Activated CD4-positive, alpha-beta T cell treated with anti-CD3 and anti-CD28 coated beads, Interleukin-2, amount 50 U/mL, for 16 hours (primary cell): ENCODE measurements around the gene PRMT3.
A peak's percentile ranks its signal among the peaks of the same experiment; 100 is the strongest.
"Not testable (repeated sequence)": the region's sequence is repeated elsewhere in the genome, so short reads cannot be mapped to it uniquely, and the experiment has no call there.

ENCODE experiments used
- DNase-seq: peaks from one replicate; pipeline ENCODE4 v3.0.0-alpha.2; 2020

PRMT3 gene

GRCh38 chr11:20387261-20388095 lies at the start of gene PRMT3:
Gene PRMT3 (plus strand): TSS chr11:20387716. CDS start chr11:20387747, 31 bp downstream.
- DNase-seq = peak; percentile 97

- no peak for DNase-seq
Measured at GRCh38 chr11:20342347-20343141, 45.0 kb upstream of the PRMT3 start.

DNA sequence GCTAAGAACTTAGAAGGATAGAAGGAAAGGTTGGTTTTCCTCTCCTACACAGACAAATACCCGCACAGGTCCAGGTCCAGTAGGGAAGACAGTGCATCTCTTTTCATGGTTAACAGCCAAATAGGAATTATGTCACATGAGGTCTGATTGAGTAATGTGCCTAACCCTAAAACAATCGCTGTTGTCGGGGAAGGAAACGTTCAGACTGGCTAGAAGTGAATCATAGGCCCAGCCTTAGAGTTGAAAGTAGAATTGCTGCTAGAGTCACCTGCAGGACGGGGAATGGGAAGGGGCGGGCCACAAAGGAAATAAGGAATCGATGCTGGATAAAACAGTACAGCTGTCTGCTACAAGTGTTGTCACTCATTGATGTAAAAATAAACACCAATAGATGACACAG lies 36.4 kb upstream of the PRMT3 start:
- DNase-seq = no peak

DNA sequence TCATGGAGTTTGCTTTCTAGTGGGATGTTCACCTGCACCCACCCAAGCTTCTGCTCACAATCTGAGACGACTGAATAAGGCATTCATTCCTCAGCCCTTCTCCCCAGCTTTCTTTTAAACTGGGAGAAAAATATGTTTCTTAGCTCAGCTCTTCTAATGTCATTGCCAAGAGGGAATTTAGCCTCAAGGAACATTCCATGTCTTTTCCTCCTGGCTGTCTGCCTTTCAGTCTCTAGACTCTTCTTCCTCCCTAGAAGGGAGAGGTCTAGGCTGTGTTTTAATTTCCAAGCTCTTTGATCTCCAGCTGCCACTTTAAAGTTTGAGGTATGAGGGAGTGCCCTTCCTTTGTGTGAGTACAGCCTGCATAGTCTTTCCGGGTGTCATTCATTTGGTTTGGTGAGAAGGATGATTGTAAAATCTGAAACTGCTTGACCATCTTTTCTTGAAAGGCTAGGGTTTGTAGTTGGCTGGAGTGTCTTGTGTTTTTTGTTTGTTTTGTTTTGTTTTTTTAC lies 35.7 kb upstream of the PRMT3 start:
- DNase-seq = no peak

- peak; percentile 33 for DNase-seq
Measured at GRCh38 chr11:20353829-20354434, 33.6 kb upstream of the PRMT3 start.

- DNase-seq = peak; percentile 49
Measured at GRCh38 chr11:20355221-20356219, 32.0 kb upstream of the PRMT3 start.

DNA sequence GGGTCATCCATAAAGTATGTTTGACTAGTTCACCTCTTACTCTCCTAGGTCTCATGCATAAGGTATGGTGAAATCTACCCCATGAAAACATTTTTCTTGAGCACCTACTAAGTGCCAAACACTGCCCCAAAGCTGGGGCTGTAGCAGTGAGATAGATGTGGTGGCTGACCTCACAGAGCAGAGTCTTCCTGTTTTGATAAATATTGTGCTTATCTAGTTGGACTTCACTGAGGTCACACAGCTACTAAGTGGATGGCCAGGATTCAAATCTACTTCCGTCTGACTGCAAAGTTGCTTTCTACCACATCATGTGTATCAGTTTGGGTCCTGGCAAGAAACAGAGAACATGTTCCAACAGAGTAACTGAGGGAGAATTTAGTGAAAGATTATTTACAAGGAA lies 30.4 kb upstream of the PRMT3 start:
- no peak for DNase-seq

GRCh38 chr11:20360650-20361049 lies 26.9 kb upstream of the PRMT3 start:
- peak; percentile 55 for DNase-seq

DNA sequence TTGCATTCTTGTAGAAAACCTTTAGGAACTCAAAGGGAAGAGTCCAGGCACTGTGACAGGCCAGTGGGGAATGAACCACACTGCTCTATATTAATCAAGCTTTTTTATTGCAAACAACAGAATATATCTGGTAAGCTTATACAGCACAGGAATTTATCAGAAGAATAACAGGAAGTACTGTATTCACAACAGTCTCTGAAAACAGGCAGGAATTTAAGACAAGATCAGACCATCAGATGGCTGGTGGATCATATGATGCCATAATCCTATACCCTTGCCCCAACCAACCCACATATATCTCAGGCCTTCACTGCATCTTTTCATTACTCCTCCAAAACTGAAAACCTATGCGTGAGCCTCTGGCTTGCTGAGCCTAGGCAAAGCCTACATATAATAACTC lies 25.0 kb upstream of the PRMT3 start:
- no peak for DNase-seq

GRCh38 chr11:20363149-20363499 lies 24.4 kb upstream of the PRMT3 start:
- no peak for DNase-seq

GRCh38 chr11:20363500-20364340 lies 23.8 kb upstream of the PRMT3 start, which contains the start of gene HTATIP2:
Gene HTATIP2 (plus strand): TSS chr11:20363714. CDS start chr11:20364238, 524 bp downstream.
- peak; percentile 79 for DNase-seq

DNA sequence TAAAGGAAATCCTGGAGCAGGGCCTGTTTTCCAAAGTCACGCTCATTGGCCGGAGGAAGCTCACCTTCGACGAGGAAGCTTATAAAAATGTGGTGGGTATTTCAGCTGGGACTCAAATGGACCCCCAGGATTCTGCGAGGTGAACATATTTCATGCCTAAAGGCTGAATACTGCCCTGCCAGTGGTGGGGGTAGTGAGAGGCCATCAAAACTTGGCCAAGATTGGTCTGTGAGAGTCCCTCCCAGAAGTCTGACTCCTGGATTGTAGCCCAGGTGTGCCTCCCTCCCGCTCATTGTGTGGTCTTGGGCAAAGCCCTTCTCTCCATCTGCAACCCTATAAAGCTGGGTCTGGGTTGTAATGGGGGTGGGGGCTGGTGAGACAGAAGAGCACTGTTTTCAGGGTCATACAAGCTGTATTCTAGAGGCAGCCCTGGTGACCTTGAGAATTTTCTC lies 23.1 kb upstream of the PRMT3 start:
- no peak for DNase-seq

DNA sequence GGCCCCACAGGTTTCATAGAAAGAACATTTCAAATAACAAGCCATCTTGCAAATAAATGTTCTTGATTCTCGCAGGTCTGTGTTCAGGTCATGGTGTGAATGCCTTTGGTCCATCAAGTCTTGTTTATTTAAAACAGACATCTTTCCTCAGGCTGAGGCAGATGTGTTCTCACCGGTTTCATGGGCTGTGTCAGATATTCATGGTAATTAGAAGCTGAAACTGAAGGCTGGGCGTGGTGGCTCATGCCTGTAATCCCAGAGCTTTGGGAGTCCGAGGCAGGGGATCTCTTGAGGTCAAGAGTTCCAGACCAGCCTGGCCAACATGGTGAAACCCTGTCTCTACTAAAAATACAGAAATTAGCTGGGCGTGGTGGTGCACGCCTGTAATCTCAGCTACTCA lies 22.1 kb upstream of the PRMT3 start:
- DNase-seq = not testable (repeated sequence)

DNA sequence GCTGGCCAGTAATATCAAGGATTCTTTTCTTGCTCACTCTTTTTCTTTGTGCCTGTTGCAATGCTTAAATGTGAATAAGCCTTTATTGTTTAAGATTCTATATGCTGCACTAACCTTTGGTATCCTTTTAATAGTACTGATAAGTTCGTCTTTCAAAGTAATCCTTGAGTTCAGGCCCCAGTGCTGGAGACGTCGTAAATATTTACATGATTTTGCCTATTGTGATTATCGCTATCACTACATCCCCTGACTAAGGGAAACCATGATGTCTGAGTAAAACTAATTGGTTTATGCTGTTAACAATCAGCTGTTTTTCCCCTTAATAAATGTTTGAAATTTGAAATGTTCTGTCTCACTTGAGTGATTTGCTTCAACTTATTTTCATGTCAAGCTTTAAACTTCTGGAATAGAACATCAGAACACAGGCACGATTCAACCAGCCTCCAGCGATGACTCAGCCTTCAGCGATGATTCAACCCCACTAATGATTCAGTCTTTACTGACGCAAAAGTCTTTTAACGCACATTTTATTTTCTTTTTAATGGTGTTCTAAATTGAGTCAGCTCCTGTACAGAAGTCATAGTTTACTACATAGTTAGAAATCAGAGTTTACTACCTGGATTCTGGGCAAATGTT lies 20.1 kb upstream of the PRMT3 start:
- peak; percentile 85 for DNase-seq

- DNase-seq = no peak
Measured at GRCh38 chr11:20368438-20368837, 19.1 kb upstream of the PRMT3 start.

DNA sequence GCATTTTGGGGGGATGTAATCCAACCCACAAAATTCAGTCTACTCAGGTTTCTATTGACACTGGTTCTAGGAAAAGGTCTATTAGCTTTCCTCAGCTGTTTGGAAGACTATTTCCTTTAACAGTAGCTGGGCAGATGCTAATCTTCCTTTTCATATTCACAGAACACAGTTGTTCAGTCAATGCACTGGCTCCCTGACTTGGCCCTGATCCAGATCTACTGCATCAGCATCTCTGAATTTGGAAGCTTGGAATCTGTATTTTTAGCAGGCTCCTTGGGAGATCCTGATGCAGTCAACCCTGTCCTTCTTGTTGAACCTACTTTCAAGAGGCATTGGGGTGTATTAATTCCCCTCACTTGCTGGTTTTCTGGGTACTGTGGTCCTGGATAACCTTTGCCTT lies 17.7 kb upstream of the PRMT3 start:
- DNase-seq = no peak

GRCh38 chr11:20372081-20372626 lies 15.4 kb upstream of the PRMT3 start:
- no peak for DNase-seq

DNA sequence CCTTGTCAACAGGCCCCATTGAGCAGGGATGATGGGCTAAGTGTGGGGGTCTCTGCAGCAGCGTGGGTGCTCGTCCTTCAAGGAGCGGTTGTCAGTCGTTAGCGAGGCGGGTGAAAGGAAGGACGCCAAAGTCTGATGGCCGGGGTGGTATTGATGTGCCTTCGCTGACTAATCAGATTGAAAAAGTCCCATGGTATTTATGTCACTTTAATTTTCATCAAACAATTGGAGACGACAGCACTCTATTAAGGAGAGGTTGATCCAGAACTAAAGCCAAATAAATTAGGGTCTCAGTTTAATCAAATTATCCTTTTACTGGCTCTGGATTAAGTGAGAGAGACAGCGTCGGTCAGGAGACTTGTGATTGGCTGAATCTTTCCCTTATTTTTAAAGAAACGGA lies 14.4 kb upstream of the PRMT3 start:
- DNase-seq = no peak

GRCh38 chr11:20373568-20374209 lies 13.8 kb upstream of the PRMT3 start:
- no peak for DNase-seq
